Neural cell (in vitro differentiated cells): ENCODE results near the gene WDR36.
A peak's percentile ranks its signal among the peaks of the same experiment; 100 is the strongest.

Experiments used
- CTCF ChIP-seq: fragments of 450-650 bp; IDR thresholded peaks from 2 replicates; pipeline ENCODE4 v1.5.1; 2014; ENCODE audit warnings: antibody characterized with exemption, mild to moderate bottlenecking, moderate library complexity; ENCODE audit not compliant: poor library complexity, severe bottlenecking
- EZH2 ChIP-seq: fragments of 200-600, 300-800 bp; shearing (Covaris generic), sonication (generic); IDR thresholded peaks from 2 replicates; pipeline ENCODE4 v1.6.1; 2014; ENCODE audit warnings: antibody characterized with exemption, low read length, borderline replicate concordance, mild to moderate bottlenecking; ENCODE audit not compliant: insufficient read depth, poor library complexity, severe bottlenecking
- RAD21 ChIP-seq: fragments of 450-650 bp; conservative IDR thresholded peaks from 2 replicates; pipeline ENCODE4 v1.6.1; 2014; ENCODE audit warnings: antibody characterized with exemption, mild to moderate bottlenecking, moderate library complexity

- no peak for TF ChIP-seq RAD21
- TF ChIP-seq CTCF: peak; percentile 30
- TF ChIP-seq EZH2: no peak
These were observed 21.6 kb upstream of the WDR36 start for GRCh38 chr5:111070272-111071134.
